H1 (cell line): ENCODE data around the gene CFAP97. TPM values are rescaled to one million over a fixed set of nuclear protein-coding genes. Genes with fewer than 3 reads are reported as not detected.

ENCODE experiments used
- CHD2 ChIP-seq: IDR thresholded peaks from 2 replicates; pipeline ENCODE4 v1.6.1; 2012; ENCODE audit warnings: low read length, improper control_type of control experiment
- CREB1 ChIP-seq: IDR thresholded peaks from 2 replicates; pipeline ENCODE4 v1.6.1; 2012; ENCODE audit warnings: inconsistent platforms
- EZH2 ChIP-seq: fragments of 200-600 bp; sonication (generic); IDR thresholded peaks from 2 replicates; pipeline ENCODE4 v1.7.1; 2012; ENCODE audit warnings: low read depth, mild to moderate bottlenecking, moderate library complexity, low read length, inconsistent platforms; ENCODE audit not compliant: severe bottlenecking
- GABPA ChIP-seq: IDR thresholded peaks from 2 replicates; pipeline ENCODE4 v1.6.1; 2011; ENCODE audit warnings: mild to moderate bottlenecking, low read length, moderate library complexity, borderline replicate concordance; ENCODE audit not compliant: insufficient read depth
- HDAC6 ChIP-seq: IDR thresholded peaks from one replicate; pipeline ENCODE4 v1.7.1; 2012; ENCODE audit warnings: low read depth, mild to moderate bottlenecking, inconsistent platforms, low read length, moderate library complexity
- KDM4A ChIP-seq: IDR thresholded peaks from one replicate; pipeline ENCODE4 v1.7.1; 2012; ENCODE audit warnings: low read depth, mild to moderate bottlenecking, moderate library complexity, low read length, inconsistent platforms; ENCODE audit not compliant: severe bottlenecking
- PHF8 ChIP-seq: fragments of 200-600 bp; sonication (generic); conservative IDR thresholded peaks from 2 replicates; pipeline ENCODE4 v1.7.1; 2012; ENCODE audit warnings: low read depth, mild to moderate bottlenecking, inconsistent platforms, low read length, moderate library complexity
- POU5F1 ChIP-seq: IDR thresholded peaks from 2 replicates; pipeline ENCODE4 v1.6.1; 2011; ENCODE audit warnings: low read depth, mild to moderate bottlenecking, low read length, moderate library complexity
- RFX5 ChIP-seq: IDR thresholded peaks from 2 replicates; pipeline ENCODE4 v1.6.1; 2011; ENCODE audit warnings: low read depth, low read length, improper control_type of control experiment, borderline replicate concordance
- SP2 ChIP-seq: IDR thresholded peaks from 2 replicates; pipeline ENCODE4 v1.6.1; 2012; ENCODE audit warnings: mild to moderate bottlenecking, low read length, inconsistent platforms
- TEAD4 ChIP-seq: IDR thresholded peaks from 2 replicates; pipeline ENCODE4 v1.6.1; 2012; ENCODE audit warnings: low read depth, low read length, inconsistent platforms, mixed read lengths
- polyA plus RNA-seq, 7 experiments: library from polyadenylated mRNA; depleted of rRNA in 3 of 7; stranded (reverse) in 5 of 7; unstranded in 2 of 7; fragments of >200 nt in 5 of 7; fragments of 200-250 nt in 2 of 7; gene quantifications; 1 replicate in 5 of 7; 2 replicates in 1 of 7; 4 replicates in 1 of 7; pipeline versions ENCODE4 v1.2.1 to v1.2.3, GENCODE V29; 2011 to 2013; ENCODE audit warnings: missing spikeins in 2 of 7, mixed read lengths in 2 of 7
- total RNA-seq: library from RNA; stranded (reverse); fragmentation: NEBNext Ultra II Directional; extraction: Animal tissue kit (Norgen Biotek cat#: 25700); gene quantifications from 2 replicates; pipeline ENCODE4 v1.2.1, GENCODE V29; 2021
- TF ChIP-seq, protein P1 (sequence below): fragments of 300-600 bp; sonication (generic); IDR thresholded peaks from 2 replicates; pipeline ENCODE4 v1.7.1; 2012; ENCODE audit warnings: low read length, moderate library complexity, mild to moderate bottlenecking, inconsistent platforms; ENCODE audit not compliant: insufficient replicate concordance

Gene CFAP97
- total and polyA plus RNA-seq, 2 of the 8 experiments (the other 6 are each of a cell fraction or from before 2014, with no cell fraction given) = 9.2 to 40.4 TPM

DNA sequence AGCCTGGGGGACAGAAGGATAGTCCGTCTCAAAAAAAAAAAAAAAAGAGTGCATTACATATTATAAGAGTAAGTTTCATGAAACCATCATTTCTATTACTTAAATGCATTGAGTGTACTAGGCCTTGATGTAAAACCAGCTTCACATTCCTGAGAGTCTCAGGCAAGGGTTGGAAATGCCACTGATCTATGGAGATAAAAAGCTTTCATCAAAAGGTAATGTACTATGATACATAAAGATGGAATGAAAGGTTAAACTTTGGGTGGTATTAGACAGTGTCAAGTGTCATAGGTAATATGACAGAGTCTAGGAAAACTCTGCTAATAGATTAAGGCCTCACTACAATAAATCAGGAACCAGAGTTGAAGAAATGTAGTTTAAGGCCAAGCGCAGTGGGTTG, 7.4 kb downstream of the CFAP97 start (continued):
- TF ChIP-seq, protein P1, sequence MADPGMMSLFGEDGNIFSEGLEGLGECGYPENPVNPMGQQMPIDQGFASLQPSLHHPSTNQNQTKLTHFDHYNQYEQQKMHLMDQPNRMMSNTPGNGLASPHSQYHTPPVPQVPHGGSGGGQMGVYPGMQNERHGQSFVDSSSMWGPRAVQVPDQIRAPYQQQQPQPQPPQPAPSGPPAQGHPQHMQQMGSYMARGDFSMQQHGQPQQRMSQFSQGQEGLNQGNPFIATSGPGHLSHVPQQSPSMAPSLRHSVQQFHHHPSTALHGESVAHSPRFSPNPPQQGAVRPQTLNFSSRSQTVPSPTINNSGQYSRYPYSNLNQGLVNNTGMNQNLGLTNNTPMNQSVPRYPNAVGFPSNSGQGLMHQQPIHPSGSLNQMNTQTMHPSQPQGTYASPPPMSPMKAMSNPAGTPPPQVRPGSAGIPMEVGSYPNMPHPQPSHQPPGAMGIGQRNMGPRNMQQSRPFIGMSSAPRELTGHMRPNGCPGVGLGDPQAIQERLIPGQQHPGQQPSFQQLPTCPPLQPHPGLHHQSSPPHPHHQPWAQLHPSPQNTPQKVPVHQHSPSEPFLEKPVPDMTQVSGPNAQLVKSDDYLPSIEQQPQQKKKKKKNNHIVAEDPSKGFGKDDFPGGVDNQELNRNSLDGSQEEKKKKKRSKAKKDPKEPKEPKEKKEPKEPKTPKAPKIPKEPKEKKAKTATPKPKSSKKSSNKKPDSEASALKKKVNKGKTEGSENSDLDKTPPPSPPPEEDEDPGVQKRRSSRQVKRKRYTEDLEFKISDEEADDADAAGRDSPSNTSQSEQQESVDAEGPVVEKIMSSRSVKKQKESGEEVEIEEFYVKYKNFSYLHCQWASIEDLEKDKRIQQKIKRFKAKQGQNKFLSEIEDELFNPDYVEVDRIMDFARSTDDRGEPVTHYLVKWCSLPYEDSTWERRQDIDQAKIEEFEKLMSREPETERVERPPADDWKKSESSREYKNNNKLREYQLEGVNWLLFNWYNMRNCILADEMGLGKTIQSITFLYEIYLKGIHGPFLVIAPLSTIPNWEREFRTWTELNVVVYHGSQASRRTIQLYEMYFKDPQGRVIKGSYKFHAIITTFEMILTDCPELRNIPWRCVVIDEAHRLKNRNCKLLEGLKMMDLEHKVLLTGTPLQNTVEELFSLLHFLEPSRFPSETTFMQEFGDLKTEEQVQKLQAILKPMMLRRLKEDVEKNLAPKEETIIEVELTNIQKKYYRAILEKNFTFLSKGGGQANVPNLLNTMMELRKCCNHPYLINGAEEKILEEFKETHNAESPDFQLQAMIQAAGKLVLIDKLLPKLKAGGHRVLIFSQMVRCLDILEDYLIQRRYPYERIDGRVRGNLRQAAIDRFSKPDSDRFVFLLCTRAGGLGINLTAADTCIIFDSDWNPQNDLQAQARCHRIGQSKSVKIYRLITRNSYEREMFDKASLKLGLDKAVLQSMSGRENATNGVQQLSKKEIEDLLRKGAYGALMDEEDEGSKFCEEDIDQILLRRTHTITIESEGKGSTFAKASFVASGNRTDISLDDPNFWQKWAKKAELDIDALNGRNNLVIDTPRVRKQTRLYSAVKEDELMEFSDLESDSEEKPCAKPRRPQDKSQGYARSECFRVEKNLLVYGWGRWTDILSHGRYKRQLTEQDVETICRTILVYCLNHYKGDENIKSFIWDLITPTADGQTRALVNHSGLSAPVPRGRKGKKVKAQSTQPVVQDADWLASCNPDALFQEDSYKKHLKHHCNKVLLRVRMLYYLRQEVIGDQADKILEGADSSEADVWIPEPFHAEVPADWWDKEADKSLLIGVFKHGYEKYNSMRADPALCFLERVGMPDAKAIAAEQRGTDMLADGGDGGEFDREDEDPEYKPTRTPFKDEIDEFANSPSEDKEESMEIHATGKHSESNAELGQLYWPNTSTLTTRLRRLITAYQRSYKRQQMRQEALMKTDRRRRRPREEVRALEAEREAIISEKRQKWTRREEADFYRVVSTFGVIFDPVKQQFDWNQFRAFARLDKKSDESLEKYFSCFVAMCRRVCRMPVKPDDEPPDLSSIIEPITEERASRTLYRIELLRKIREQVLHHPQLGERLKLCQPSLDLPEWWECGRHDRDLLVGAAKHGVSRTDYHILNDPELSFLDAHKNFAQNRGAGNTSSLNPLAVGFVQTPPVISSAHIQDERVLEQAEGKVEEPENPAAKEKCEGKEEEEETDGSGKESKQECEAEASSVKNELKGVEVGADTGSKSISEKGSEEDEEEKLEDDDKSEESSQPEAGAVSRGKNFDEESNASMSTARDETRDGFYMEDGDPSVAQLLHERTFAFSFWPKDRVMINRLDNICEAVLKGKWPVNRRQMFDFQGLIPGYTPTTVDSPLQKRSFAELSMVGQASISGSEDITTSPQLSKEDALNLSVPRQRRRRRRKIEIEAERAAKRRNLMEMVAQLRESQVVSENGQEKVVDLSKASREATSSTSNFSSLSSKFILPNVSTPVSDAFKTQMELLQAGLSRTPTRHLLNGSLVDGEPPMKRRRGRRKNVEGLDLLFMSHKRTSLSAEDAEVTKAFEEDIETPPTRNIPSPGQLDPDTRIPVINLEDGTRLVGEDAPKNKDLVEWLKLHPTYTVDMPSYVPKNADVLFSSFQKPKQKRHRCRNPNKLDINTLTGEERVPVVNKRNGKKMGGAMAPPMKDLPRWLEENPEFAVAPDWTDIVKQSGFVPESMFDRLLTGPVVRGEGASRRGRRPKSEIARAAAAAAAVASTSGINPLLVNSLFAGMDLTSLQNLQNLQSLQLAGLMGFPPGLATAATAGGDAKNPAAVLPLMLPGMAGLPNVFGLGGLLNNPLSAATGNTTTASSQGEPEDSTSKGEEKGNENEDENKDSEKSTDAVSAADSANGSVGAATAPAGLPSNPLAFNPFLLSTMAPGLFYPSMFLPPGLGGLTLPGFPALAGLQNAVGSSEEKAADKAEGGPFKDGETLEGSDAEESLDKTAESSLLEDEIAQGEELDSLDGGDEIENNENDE = no peak
- TF ChIP-seq TEAD4 = no peak
- no peak for TF ChIP-seq HDAC6
- TF ChIP-seq RFX5 = no peak
- TF ChIP-seq SP2 = no peak
- no peak for TF ChIP-seq KDM4A
- TF ChIP-seq PHF8 = no peak
- TF ChIP-seq CREB1 = no peak
- no peak for TF ChIP-seq GABPA
- no peak for TF ChIP-seq POU5F1
- TF ChIP-seq EZH2 = no peak
- no peak for TF ChIP-seq CHD2
